GM10847 (cell line): ENCODE measurements around the gene ZNF428.
A peak's percentile ranks its signal among the peaks of the same experiment; 100 is the strongest.

Experiments used
- POLR2A ChIP-seq: IDR thresholded peaks from 2 replicates; pipeline ENCODE4 v1.6.1; 2011; ENCODE audit not compliant: insufficient read length; ENCODE audit errors: extremely low read depth

ZNF428 gene

GRCh38 chr19:43607238-43608205 lies 11.9 kb downstream of the ZNF428 start:
- TF ChIP-seq POLR2A, result no peak

- no peak for TF ChIP-seq POLR2A
These were observed 12.7 kb downstream of the ZNF428 start for GRCh38 chr19:43606569-43607229.

GRCh38 chr19:43605875-43606568 lies 13.4 kb downstream of the ZNF428 start:
- no peak for TF ChIP-seq POLR2A

GRCh38 chr19:43599635-43600295 lies 19.7 kb downstream of the ZNF428 start:
- no peak for TF ChIP-seq POLR2A

- no peak for TF ChIP-seq POLR2A
These were observed 20.8 kb downstream of the ZNF428 start for GRCh38 chr19:43598445-43599240.

GRCh38 chr19:43597876-43598275 lies 21.6 kb downstream of the ZNF428 start:
- TF ChIP-seq POLR2A, result no peak

GRCh38 chr19:43596842-43597461 lies 22.5 kb downstream of the ZNF428 start:
- TF ChIP-seq POLR2A, result no peak

- TF ChIP-seq POLR2A, result peak; percentile 59
These were observed 23.2 kb downstream of the ZNF428 start, which contains the start of the genes IRGQ and ZNF576 for GRCh38 chr19:43595999-43596841. Gene IRGQ, minus strand, starts transcription at chr19:43596134. Its CDS starts 796 bp downstream, at chr19:43595338. Gene ZNF576, plus strand, starts transcription at chr19:43596595. Its CDS starts 514 bp downstream, at chr19:43597109.

- TF ChIP-seq POLR2A, result no peak
These were observed 23.8 kb downstream of the ZNF428 start for GRCh38 chr19:43595605-43595998.

GRCh38 chr19:43594710-43595604 lies 24.5 kb downstream of the ZNF428 start:
- TF ChIP-seq POLR2A, result no peak

- no peak for TF ChIP-seq POLR2A
These were observed 25.2 kb downstream of the ZNF428 start for GRCh38 chr19:43594081-43594697.
